HL-60 (cell line): ENCODE results near the gene SCUBE1.

Experiments used
- DNase-seq, 2 experiments: peaks; one replicate each; pipeline ENCODE4 v3.0.0-alpha.2; 2010 to 2020; ENCODE audit warnings: low read depth in 1 of 2, low spot score in 1 of 2
- H3K27ac ChIP-seq: fragments of 250-450 bp; sonication (Bioruptor Pico); replicated peaks from 2 replicates; pipeline ENCODE4 v1.5.1; 2020; ENCODE audit warnings: mild to moderate bottlenecking, moderate library complexity
- H3K27me3 ChIP-seq: fragments of 250-450 bp; sonication (Bioruptor Pico); 2 replicates; pipeline ENCODE4 v1.5.1; 2021; ENCODE audit warnings: mild to moderate bottlenecking, moderate library complexity; ENCODE audit not compliant: insufficient read depth, poor library complexity, severe bottlenecking
- H3K4me3 ChIP-seq: replicated peaks from 2 replicates; pipeline ENCODE4 v1.5.1; 2011; ENCODE audit warnings: mild to moderate bottlenecking, control low read depth, low read length; ENCODE audit not compliant: insufficient read depth
- GABPA ChIP-seq: IDR thresholded peaks from 2 replicates; pipeline ENCODE4 v1.6.1; 2012; ENCODE audit warnings: low read depth
- POLR2AphosphoS5 ChIP-seq: IDR thresholded peaks from 2 replicates; pipeline ENCODE4 v1.6.1; 2012; ENCODE audit warnings: low read depth
- SPI1 ChIP-seq: IDR thresholded peaks from 2 replicates; pipeline ENCODE4 v1.6.1; 2012; ENCODE audit warnings: low read depth, mild to moderate bottlenecking, borderline replicate concordance
- TF ChIP-seq, protein P1 (sequence below): IDR thresholded peaks from one replicate; pipeline ENCODE4 v1.5.1; 2011; ENCODE audit warnings: low read length, control low read depth, inconsistent platforms; ENCODE audit not compliant: insufficient read depth
- TF ChIP-seq, protein P2 (sequence below): IDR thresholded peaks from 2 replicates; pipeline ENCODE4 v1.6.1; 2012; ENCODE audit warnings: low read depth; ENCODE audit not compliant: insufficient replicate concordance

The SCUBE1 gene

DNA sequence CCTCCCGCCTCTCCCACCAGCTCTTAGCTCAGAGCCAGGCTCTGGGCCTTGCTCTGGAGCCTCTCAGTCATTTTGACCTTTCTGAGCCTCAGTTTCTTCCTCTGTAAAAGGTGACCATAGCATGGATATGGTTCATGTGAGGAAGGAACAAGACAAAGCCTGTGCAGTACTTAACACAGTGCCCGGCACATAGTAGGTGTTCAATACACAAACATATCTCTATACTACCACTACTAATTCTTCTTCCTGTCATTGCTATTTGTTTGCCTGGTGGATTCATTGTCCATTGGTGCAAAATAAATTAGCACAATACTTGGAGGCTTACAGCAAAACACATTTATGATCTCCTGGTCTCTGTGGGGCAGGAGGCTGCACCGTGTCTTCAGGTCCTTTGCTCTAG lies 47.0 kb upstream of the SCUBE1 start:
- DNase-seq: no peak
- no peak overlapping the region for H3K27ac ChIP-seq
- no peak overlapping the region for H3K4me3 ChIP-seq
- TF ChIP-seq GABPA: no peak
- TF ChIP-seq POLR2AphosphoS5: no peak
- TF ChIP-seq, protein P1, sequence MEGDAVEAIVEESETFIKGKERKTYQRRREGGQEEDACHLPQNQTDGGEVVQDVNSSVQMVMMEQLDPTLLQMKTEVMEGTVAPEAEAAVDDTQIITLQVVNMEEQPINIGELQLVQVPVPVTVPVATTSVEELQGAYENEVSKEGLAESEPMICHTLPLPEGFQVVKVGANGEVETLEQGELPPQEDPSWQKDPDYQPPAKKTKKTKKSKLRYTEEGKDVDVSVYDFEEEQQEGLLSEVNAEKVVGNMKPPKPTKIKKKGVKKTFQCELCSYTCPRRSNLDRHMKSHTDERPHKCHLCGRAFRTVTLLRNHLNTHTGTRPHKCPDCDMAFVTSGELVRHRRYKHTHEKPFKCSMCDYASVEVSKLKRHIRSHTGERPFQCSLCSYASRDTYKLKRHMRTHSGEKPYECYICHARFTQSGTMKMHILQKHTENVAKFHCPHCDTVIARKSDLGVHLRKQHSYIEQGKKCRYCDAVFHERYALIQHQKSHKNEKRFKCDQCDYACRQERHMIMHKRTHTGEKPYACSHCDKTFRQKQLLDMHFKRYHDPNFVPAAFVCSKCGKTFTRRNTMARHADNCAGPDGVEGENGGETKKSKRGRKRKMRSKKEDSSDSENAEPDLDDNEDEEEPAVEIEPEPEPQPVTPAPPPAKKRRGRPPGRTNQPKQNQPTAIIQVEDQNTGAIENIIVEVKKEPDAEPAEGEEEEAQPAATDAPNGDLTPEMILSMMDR: no peak
- TF ChIP-seq, protein P2, sequence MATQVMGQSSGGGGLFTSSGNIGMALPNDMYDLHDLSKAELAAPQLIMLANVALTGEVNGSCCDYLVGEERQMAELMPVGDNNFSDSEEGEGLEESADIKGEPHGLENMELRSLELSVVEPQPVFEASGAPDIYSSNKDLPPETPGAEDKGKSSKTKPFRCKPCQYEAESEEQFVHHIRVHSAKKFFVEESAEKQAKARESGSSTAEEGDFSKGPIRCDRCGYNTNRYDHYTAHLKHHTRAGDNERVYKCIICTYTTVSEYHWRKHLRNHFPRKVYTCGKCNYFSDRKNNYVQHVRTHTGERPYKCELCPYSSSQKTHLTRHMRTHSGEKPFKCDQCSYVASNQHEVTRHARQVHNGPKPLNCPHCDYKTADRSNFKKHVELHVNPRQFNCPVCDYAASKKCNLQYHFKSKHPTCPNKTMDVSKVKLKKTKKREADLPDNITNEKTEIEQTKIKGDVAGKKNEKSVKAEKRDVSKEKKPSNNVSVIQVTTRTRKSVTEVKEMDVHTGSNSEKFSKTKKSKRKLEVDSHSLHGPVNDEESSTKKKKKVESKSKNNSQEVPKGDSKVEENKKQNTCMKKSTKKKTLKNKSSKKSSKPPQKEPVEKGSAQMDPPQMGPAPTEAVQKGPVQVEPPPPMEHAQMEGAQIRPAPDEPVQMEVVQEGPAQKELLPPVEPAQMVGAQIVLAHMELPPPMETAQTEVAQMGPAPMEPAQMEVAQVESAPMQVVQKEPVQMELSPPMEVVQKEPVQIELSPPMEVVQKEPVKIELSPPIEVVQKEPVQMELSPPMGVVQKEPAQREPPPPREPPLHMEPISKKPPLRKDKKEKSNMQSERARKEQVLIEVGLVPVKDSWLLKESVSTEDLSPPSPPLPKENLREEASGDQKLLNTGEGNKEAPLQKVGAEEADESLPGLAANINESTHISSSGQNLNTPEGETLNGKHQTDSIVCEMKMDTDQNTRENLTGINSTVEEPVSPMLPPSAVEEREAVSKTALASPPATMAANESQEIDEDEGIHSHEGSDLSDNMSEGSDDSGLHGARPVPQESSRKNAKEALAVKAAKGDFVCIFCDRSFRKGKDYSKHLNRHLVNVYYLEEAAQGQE: no peak
- no peak for TF ChIP-seq SPI1
- H3K27me3 ChIP-seq: no peaks in the 10 kb centered on the region

DNA sequence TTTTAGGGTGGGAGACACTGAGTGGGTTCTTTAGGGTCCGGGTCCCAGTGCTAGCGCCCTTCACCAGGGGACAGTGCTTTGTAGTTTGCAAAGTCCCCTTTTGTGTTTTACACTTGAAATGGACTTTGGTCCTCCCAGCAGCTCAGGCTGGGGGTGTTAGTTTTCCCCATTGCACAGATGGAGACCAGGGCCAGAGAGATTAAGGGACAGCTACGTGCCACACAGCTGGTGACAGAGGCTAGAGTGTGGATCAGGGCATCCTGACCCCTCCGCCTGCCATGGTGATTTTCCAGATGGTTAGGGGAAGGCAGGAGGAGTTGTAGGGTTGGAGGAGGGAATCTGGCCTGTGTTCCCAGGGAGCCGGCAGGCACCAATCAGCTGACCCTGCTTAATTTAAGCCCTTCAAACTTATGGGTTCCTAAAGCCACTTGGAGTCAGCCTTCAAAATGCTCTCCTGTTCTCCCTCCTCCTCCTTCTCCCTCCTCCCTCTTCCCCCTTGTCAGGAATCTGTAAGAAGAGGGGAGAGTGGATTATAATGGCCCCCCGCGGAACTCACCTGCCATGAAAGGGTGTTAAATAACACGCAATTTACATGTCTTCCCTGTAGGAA lies 46.2 kb upstream of the SCUBE1 start:
- DNase-seq: no peak
- Histone ChIP-seq H3K27ac (no peak overlapping the region), H3K4me3 (no peak overlapping the region), H3K27me3 (no peaks in the 10 kb centered on the region)
- TF ChIP-seq, protein P1: no peak
- TF ChIP-seq GABPA (no peak), SPI1 (no peak), POLR2AphosphoS5 (no peak)
- TF ChIP-seq, protein P2: no peak

DNA sequence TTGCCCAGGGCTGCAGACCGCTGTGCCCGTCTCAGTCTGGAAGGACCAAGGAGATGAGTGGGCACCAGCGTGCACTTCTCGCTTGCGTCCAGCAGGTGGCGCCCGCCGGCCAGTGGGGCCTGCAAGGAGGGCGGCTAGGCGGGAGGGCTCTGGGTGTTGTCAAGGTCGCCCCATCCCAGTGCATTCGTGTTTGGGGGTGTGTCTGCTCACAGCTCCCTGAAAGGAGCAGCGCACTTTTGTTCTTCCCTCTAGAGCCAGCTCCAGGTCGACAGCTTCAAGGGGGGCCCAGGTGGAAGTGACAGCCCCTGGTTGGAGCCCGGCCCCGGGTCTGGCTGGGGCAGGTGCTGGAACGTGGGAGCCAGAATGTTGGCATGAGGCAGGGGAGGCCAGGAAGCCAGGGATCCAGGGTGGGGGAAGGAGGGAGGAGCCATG lies 45.3 kb upstream of the SCUBE1 start:
- Histone ChIP-seq H3K27me3 (no peaks in the 10 kb centered on the region), H3K4me3 (no peak overlapping the region), H3K27ac (no peak overlapping the region)
- TF ChIP-seq GABPA: no peak
- TF ChIP-seq, protein P1: peak; percentile 88
- DNase-seq: peak; percentile 57 to 72

GRCh38 chr22:43387815-43388214 lies 44.6 kb upstream of the SCUBE1 start:
- H3K27me3 ChIP-seq: no peaks in the 10 kb centered on the region
- TF ChIP-seq, protein P1: no peak
- TF ChIP-seq SPI1: no peak
- TF ChIP-seq, protein P2: no peak
- TF ChIP-seq GABPA: no peak
- no peak for TF ChIP-seq POLR2AphosphoS5

More at GRCh38 chr22:43387815-43388214, 44.6 kb upstream of the SCUBE1 start:
- H3K27ac ChIP-seq: no peak overlapping the region
- no peak overlapping the region for H3K4me3 ChIP-seq
- DNase-seq: no peak
